Left colon (tissue), 2 donors: ENCODE measurements around the gene FAM118B. TPM values are rescaled to one million over a fixed set of nuclear protein-coding genes. Genes with fewer than 3 reads are reported as not detected.

Experiments
- ATAC-seq: fragments of 200-7000 bp; cut with Tn5 transposase; one replicate; pipeline ENCODE4 v1.9.1; 2020; ENCODE audit warnings: mild to moderate bottlenecking, moderate library complexity
- DNase-seq, 2 donors: peaks; one replicate each; pipeline ENCODE4 v3.0.0-alpha.2; 2020
- intact Hi-C, 2 donors: fragments of 100-400 bp; cut with DNase I in 1 of 2; cut with micrococcal nuclease in 1 of 2; formaldehyde crosslinking; loops; one replicate each; pipeline versions ENCODE4 v1.11.2 to v1.14.0; 2022; cut with DNase I, micrococcal nuclease
- total RNA-seq, 2 donors: library from RNA; stranded (reverse); fragmentation: NEBNext Ultra II Directional; extraction: Animal tissue kit (Norgen Biotek cat#: 25700); gene quantifications; one replicate each; pipeline ENCODE4 v1.2.1, GENCODE V29; 2021
- donor health status: DM: no; HTN: no; CAD: no.
- donor health status: DM: yes; HTN: yes; CAD: no.

FAM118B gene
- total RNA-seq, 2 donors from 2014 or later, result 47.4 to 61.7 TPM

- intact Hi-C loops, result loop anchor here (5.0 kb wide), 2 partner anchors 183 to 258 kb away; no protein-coding TSS in a partner anchor
- peak; percentile 72 for ATAC-seq
Measured at GRCh38 chr11:126185259-126186024, 26.1 kb upstream of the FAM118B start.

GRCh38 chr11:126186025-126186698, 25.4 kb upstream of the FAM118B start:
- intact Hi-C loops, result loop anchor here (5.0 kb wide), 2 partner anchors 184 to 259 kb away; no protein-coding TSS in a partner anchor
- DNase-seq (no peak), ATAC-seq (no peak)

More at GRCh38 chr11:126185259-126186024, 26.1 kb upstream of the FAM118B start:
- no peak for DNase-seq

- DNase-seq (no peak), ATAC-seq (no peak)
- intact Hi-C loops, result loop anchor here (5.0 kb wide), 2 partner anchors 185 to 260 kb away; no protein-coding TSS in a partner anchor
Measured at GRCh38 chr11:126186708-126187529, 24.7 kb upstream of the FAM118B start.

GRCh38 chr11:126188332-126189108, 23.1 kb upstream of the FAM118B start:
- intact Hi-C loops, result loop anchor here (5.0 kb wide), 2 partner anchors 186 to 261 kb away; no protein-coding TSS in a partner anchor
- ATAC-seq (no peak), DNase-seq (no peak)

DNA sequence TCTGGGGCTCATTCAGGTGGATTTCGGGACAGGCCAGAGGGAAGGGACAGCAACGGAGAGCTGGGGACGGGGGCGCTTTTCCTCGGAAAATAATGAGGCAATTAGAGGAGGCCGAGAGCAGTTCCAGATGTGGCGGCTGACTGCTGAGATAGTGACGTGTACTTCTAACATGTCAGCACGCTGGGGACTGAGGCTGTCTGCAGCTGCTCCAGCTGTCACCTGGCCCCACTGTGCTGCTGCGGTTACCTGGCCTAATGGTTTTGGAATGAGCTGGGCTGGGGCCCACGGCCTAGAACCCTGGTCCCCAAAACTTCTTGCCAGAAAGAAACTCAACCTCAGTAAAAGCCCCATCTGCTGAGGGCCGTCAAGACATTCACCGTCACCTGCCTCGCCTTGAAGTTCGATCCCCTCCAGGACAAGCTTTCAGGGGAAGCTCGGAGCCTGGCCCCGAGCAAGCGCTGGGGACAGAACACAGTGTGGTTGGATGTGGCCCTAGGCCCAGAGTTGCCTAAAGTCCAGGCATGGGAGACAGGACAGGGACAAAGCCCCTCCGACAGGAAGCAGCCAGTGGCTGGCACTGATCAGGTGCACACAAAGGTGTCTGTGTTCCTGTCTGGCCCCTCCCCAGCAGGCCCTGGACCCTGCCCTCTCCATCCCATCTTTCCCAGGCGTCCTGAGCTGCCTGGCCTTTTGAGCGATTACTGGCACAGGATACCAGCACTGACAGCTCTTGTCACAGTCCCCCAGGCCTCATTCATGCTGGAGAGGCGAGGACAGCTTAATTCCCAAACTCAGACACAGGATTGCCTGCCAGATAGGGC, 22.3 kb upstream of the FAM118B start:
- intact Hi-C loops, result loop anchor here (5.0 kb wide), 2 partner anchors 187 to 262 kb away; no protein-coding TSS in a partner anchor
- DNase-seq, result no peak
- no peak for ATAC-seq

- intact Hi-C loops, result loop anchor here in 1 of 2 donors (5.0 kb wide), 1 partner anchor 253 kb away; no protein-coding TSS in a partner anchor
- ATAC-seq, result no peak
- DNase-seq, result no peak
Measured at GRCh38 chr11:126190792-126191191, 20.8 kb upstream of the FAM118B start.

GRCh38 chr11:126191379-126192073, 20.1 kb upstream of the FAM118B start:
- no peak for ATAC-seq
- intact Hi-C loops, result loop anchor here in 1 of 2 donors (5.0 kb wide), 1 partner anchor 254 kb away; no protein-coding TSS in a partner anchor
- no peak for DNase-seq

DNA sequence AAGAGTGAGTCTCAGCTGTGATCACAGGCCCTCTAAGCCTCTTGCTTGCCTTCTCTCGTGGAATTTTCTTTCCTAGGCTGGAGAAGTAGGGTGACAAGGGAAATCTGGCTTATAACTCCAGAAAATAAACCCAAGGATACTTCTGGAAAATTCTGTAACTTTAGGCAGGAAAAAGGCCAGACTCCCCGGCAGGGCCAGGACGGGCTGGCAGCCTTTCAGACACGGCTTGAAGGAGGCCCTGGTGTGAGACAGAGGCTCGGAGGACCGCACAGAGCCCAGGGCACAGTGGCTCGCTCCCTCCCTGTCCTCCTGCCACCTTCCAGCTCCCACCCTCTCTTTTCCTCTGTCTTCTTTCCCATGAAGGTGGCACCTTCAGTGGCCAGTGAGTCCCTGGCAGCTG, 19.2 kb upstream of the FAM118B start:
- no peak for ATAC-seq
- intact Hi-C loops, result loop anchor here in 1 of 2 donors (5.0 kb wide), 1 partner anchor 255 kb away; no protein-coding TSS in a partner anchor
- DNase-seq, result no peak

- intact Hi-C loops, result loop anchor here in 1 of 2 donors (5.0 kb wide), 1 partner anchor 256 kb away; no protein-coding TSS in a partner anchor
- ATAC-seq (no peak), DNase-seq (no peak)
Measured at GRCh38 chr11:126193038-126193478, 18.5 kb upstream of the FAM118B start.

DNA sequence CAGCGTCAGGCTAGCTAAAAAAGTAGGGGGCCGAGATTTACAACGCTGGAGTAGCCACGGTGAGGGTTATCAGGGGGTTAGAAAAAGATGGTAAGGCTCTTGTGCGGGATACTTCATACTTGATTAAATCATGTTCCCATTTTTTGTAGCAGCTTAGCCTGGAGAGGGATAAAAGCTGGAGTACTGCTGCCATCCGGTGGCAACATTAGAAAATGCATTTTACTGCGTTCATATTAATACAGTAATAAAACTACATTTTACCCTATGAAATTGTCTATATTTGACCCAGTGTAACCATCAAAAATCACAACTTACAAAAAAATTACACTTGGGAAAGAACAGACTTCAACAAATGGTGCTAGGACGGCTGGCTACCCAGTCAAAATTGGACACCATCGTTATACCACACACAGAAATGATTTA, 17.4 kb upstream of the FAM118B start:
- DNase-seq (no peak), ATAC-seq (peak; percentile 77)
- intact Hi-C loops, result loop anchor here in 1 of 2 donors (2.0 to 5.0 kb wide), 2 partner anchors 257 to 271 kb away; no protein-coding TSS in a partner anchor

DNA sequence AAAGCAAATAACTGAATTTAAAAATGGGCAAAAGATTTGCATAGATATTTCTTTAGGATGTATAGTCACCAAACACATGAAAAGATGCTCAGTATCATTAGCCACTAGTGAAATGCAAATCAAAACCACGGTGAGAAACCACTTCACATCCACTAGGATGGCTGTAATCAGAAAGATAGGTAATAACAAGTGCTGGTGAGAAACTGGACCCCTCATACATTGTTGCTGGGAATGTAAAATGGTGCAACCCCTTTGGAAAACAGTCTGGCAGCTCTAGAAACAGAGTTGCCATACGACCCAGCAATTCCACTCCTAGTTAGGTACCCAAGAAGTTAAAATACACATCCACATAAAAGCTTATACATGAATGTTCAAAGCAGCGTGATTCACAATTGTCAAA, 16.5 kb upstream of the FAM118B start:
- DNase-seq, result no peak
- intact Hi-C loops, result loop anchor here in 1 of 2 donors (2.0 kb wide), 1 partner anchor 272 kb away; no protein-coding TSS in a partner anchor
- no peak for ATAC-seq

GRCh38 chr11:126197277-126197939, 14.2 kb upstream of the FAM118B start:
- ATAC-seq (no peak), DNase-seq (no peak)
- intact Hi-C loops, result no loop called here

DNA sequence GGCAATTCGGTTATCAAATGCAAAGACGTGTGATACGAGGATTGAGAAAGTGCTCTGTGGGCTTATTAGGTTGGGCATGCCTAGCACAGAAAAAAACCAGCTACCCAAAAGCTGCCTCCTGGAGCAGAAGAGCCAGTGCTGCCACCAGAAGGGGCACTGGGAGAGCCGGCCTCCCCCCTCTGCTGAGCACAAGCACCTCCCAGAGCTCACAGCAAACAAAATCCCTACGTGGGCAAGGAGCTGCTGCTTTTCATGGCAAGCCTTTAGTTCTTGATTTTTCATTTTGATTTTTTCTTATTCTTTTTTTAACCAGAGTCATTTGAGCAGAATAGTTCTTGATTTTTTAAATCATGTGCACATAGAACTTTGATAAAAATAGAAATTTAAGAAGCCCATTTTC, 12.9 kb upstream of the FAM118B start:
- intact Hi-C loops, result no loop called here
- DNase-seq, result no peak
- no peak for ATAC-seq

DNA sequence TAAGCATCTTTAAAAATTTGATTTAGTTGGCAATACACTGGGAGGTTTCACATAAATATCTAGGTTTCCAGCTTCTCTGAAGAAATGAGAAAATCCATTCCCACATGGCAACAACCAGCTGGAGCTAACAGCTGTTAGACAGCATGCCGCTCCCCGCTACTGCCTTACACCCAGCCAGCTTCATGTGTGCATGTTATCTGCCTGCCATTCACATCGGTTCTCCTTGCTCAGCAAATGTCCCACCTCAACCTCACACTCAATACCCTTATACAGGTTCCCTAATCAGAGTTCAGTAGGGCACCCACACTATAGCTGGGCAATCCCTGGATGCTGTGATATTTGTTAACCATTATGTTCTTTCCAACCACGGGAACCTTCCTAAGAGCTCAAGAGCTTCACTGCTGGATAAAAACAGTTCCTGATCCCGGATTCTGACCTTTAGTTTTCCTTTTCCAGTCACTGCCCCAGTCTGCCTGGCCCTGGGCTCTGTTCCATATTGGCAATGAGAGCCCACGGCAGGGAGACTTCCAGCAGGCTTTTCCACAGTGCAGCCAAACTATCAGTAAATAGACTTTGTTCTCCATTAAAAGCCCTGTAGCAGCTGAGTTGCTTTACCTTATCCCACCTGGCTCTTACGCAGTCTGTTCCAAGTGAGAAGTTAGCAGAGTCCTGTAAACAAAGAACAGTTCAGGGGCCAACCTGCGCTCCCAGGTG, 8.8 kb upstream of the FAM118B start:
- ATAC-seq (no peak), DNase-seq (no peak)
- intact Hi-C loops, result no loop called here

DNA sequence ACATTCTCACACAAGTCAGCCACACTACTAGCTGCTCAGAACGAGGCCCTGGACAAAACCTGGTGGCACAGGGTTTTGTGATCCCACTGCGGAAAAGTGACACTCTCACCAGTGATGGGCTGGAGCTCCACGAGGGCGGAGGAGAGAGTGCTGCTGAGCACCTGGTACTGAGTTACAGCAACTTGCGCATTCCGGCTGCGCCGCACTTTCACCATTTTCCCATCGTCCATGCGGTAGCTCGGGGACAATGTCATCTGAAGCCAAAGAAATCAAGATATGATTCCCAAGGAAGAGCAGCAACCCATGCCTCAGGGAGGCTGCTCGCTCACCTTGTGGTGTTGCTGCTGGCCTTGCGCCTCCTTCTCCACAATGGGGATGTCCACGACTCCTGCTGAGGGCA, 6.2 kb upstream of the FAM118B start:
- ATAC-seq (no peak), DNase-seq (no peak)
- intact Hi-C loops, result no loop called here
